Measurements from ENCODE around the gene DNAH14. TPM values are rescaled to one million over a fixed set of nuclear protein-coding genes. Genes with fewer than 3 reads are reported as not detected.
"Not testable (repeated sequence)": the region's sequence is repeated elsewhere in the genome, so short reads cannot be mapped to it uniquely, and the experiment has no call there.

Gene DNAH14
- 17.4 TPM for total RNA-seq

GRCh38 chr1:224929335-224930237, at the start of gene DNAH14:
TSS of gene DNAH14 (plus strand) at chr1:224929675. CDS start at chr1:224952703, 23,028 bp downstream.
- no peak for DNase-seq

GRCh38 chr1:224880593-224881307, 48.7 kb upstream of the DNAH14 start:
- DNase-seq = no peak

GRCh38 chr1:224881308-224881692, 48.2 kb upstream of the DNAH14 start:
- not testable (repeated sequence) for DNase-seq

GRCh38 chr1:224881762-224882211, 47.7 kb upstream of the DNAH14 start:
- no peak for DNase-seq

GRCh38 chr1:224882264-224882663, 47.2 kb upstream of the DNAH14 start:
- no peak for DNase-seq

GRCh38 chr1:224883091-224883490, 46.4 kb upstream of the DNAH14 start:
- DNase-seq = no peak

GRCh38 chr1:224884361-224884801, 45.1 kb upstream of the DNAH14 start:
- DNase-seq = no peak

- DNase-seq = not testable (repeated sequence)
Measured at GRCh38 chr1:224885376-224885775, 44.1 kb upstream of the DNAH14 start.

GRCh38 chr1:224894915-224895314, 34.6 kb upstream of the DNAH14 start:
- DNase-seq = no peak

GRCh38 chr1:224896130-224896781, 33.2 kb upstream of the DNAH14 start:
- no peak for DNase-seq

GRCh38 chr1:224897529-224898327, 31.7 kb upstream of the DNAH14 start:
- DNase-seq = no peak

- no peak for DNase-seq
Measured at GRCh38 chr1:224898937-224899336, 30.5 kb upstream of the DNAH14 start.

GRCh38 chr1:224900062-224900630, 29.3 kb upstream of the DNAH14 start:
- no peak for DNase-seq

- DNase-seq = no peak
Measured at GRCh38 chr1:224901087-224901810, 28.2 kb upstream of the DNAH14 start.

GRCh38 chr1:224903955-224904354, 25.5 kb upstream of the DNAH14 start:
- DNase-seq = no peak

GRCh38 chr1:224906340-224906739, 23.1 kb upstream of the DNAH14 start:
- DNase-seq = no peak

GRCh38 chr1:224911217-224911616, 18.3 kb upstream of the DNAH14 start:
- no peak for DNase-seq

GRCh38 chr1:224914292-224914900, 15.1 kb upstream of the DNAH14 start:
- DNase-seq = no peak

- DNase-seq = no peak
Measured at GRCh38 chr1:224919508-224919907, 10.0 kb upstream of the DNAH14 start.

GRCh38 chr1:224920930-224921329, 8.5 kb upstream of the DNAH14 start:
- no peak for DNase-seq

All from skin of body (tissue), 2 donors.